GM12874 (cell line): ENCODE measurements around the gene IL17B.

Experiments
- CTCF ChIP-seq: IDR thresholded peaks from 2 replicates; pipeline ENCODE4 v1.5.1; 2011; ENCODE audit warnings: low read depth, mild to moderate bottlenecking, control low read depth, low read length, moderate library complexity; ENCODE audit not compliant: insufficient read depth

Gene IL17B

DNA sequence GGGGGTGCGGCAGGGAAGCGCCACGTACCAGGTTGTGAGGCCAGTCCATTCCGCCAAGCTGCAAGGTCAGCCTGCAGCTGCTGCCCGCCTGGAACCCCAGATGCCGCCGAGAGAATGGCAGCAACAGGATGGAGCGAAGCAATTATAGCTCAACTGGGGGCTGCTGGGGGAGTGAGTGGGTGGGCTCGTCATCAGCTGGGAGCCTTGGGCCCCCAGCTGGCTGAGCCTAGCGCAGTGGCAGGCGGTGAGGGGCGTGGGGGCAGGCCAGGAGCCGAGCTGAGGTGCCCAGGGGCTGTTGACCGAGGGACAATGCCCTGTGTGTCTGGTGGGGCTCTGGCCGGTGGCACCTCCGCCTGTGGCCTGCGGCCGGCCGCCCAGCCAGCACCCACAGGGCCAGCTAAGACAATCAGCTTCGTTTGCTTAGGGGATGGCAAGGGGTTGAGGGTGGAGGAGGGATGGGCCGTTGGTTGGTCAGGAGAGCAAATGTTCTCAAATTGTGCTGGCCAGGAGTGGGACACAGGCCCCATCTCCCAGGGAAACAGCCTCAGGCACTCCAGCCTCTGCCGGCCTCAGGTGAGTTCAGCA is at the start of gene IL17B:
Gene IL17B, minus strand, starts transcription at position 116 of the 585 bp plus-strand sequence. Its CDS starts 67 bp downstream, at position 49.
- TF ChIP-seq CTCF = no peak

- no peak for TF ChIP-seq CTCF
Measured at GRCh38 chr5:149428032-149428431, 48.9 kb upstream of the IL17B start.

DNA sequence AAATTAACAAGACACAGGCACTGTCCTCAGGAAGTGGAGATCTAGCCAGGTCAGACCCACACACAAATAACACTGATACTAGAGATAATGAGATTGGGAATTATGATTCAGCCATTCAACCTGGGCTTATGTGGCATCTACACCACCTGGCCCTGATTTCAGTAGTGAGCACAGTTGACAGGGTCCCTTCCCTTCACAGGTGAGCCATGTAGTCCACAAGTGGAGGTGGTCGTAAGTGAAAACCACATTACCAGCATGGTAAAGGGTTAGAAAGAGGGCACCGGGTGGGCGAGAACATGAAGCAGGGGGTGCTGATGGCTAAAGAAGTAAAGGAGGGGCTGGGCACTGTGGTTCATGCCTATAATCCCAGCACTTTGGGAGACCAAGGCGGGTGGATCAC is 48.3 kb upstream of the IL17B start:
- no peak for TF ChIP-seq CTCF

- TF ChIP-seq CTCF = no peak
Measured at GRCh38 chr5:149426931-149427330, 47.8 kb upstream of the IL17B start.

- TF ChIP-seq CTCF = no peak
Measured at GRCh38 chr5:149425729-149426128, 46.6 kb upstream of the IL17B start.

DNA sequence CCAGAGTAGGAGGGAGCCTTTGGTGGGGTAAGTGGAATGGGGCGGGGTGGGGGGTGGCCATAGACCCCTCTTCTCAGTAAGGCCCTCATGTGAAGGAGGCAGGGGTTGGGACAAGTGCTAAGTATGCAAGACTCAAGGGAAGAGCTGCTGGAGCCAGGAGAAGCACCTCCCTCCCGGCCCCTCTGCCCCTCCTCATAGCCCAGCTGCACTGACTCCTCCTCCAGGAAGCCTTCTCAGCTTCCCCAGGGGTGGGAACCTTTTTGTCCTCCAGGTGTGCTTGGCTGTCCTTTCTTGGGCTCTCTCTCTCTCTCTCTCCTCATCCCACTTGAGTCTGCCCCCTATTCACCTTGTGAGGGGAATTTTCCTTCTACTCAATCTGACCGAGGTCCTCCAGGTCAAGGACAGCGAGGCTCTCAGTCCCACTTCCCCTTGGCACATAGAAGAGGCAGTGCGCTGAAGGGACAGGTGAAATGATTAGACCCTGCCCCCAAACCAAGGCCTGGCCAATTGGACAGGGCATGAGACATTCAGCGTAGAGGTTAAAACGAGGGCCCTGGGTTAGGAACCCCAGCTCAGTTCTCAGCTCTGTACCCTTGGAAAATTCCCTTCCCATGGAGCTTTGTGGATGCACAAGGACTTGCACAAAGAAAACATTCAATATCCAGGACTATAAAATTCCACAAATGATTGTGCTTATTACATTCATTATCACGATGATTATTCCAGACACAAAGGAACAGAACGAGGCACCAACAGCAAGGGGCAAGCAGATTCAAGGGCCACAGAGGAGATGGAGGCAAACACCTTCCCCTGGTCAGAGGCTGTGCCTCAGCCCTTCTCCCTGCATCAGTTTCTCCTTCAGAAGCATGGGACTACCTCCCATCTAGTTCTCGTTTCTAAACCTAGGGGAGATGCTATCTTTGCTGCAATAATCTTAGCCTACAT is 45.6 kb upstream of the IL17B start:
- TF ChIP-seq CTCF = no peak

DNA sequence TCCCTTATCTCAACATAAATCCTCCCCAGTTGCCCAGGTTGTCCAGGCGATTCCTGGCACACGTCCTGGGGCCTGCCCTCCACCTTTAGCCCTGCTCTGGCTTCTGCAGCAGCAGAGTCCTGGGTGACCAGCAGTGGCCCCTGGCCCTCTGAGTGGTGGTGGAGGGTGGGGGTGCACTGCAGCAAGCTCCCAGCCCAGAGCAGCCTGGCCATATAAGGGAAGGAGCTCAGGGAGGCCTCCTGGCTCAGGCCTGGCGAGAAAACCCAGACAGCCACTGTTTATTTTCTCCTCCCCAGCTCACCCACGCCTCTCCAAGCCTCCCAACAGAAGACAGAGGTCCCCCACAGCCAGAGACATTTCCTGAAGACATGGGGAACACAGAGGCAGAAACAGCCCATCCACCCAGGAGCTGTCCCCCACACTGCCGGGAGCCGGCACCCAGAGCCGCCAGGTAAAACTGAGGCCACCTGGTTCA is 44.7 kb upstream of the IL17B start:
- no peak for TF ChIP-seq CTCF
